GM23338 (cell line): Measurements from ENCODE around the gene INTU. TPM values are rescaled to one million over a fixed set of nuclear protein-coding genes. Genes with fewer than 3 reads are reported as not detected.

Experiments
- ATAC-seq: fragments of 200-7000 bp; cut with Tn5 transposase; 3 replicates; pipeline ENCODE4 v1.9.1; 2020
- DNase-seq: peaks from one replicate; pipeline ENCODE4 v3.0.0-alpha.2; 2015; ENCODE audit warnings: low spot score
- H2AFZ ChIP-seq: fragments of 200-600 bp; sonication (generic); 2 replicates; pipeline ENCODE4 v1.8.0; 2016; ENCODE audit warnings: antibody characterized with exemption, mild to moderate bottlenecking, moderate library complexity
- H3F3A ChIP-seq: fragments of 200-600 bp; sonication (generic); replicated peaks from 2 replicates; pipeline ENCODE4 v1.8.0; 2017; ENCODE audit warnings: antibody characterized with exemption, mixed run types, low read depth
- H3K27ac ChIP-seq: fragments of 200-600 bp; sonication (generic); 2 replicates; pipeline ENCODE4 v1.6.1; 2016; ENCODE audit warnings: low read depth
- H3K27me3 ChIP-seq: fragments of 200-600 bp; sonication (generic); 2 replicates; pipeline ENCODE4 v1.8.0; 2016; ENCODE audit warnings: mild to moderate bottlenecking, mixed run types, moderate library complexity; ENCODE audit not compliant: insufficient read depth
- H3K36me3 ChIP-seq: fragments of 200-600 bp; sonication (generic); 2 replicates; pipeline ENCODE4 v1.8.0; 2016; ENCODE audit warnings: mild to moderate bottlenecking; ENCODE audit not compliant: insufficient read depth
- H3K4me1 ChIP-seq: fragments of 200-600 bp; sonication (generic); 2 replicates; pipeline ENCODE4 v1.8.0; 2016; ENCODE audit warnings: mild to moderate bottlenecking, moderate library complexity; ENCODE audit not compliant: insufficient read depth
- H3K4me2 ChIP-seq: fragments of 200-600 bp; sonication (generic); 2 replicates; pipeline ENCODE4 v1.7.1; 2017; ENCODE audit warnings: mixed run types
- H3K4me3 ChIP-seq: fragments of 200-600 bp; sonication (generic); 2 replicates; pipeline ENCODE4 v1.6.1; 2016; ENCODE audit warnings: mixed run types
- H3K79me2 ChIP-seq: fragments of 200-600 bp; sonication (generic); replicated peaks from 2 replicates; pipeline ENCODE4 v1.8.0; 2017; ENCODE audit warnings: mild to moderate bottlenecking; ENCODE audit not compliant: insufficient read depth
- H3K9me2 ChIP-seq: fragments of 200-600 bp; sonication (generic); 2 replicates; pipeline ENCODE4 v1.8.0; 2017; ENCODE audit not compliant: insufficient read depth
- H4K20me1 ChIP-seq: fragments of 200-600 bp; sonication (generic); replicated peaks from 2 replicates; pipeline ENCODE4 v1.8.0; 2017; ENCODE audit warnings: mild to moderate bottlenecking; ENCODE audit not compliant: insufficient read depth
- H3K27ac Mint-ChIP-seq: 2 replicates; pipeline ENCODE4 v1.8.0; 2020; ENCODE audit warnings: inconsistent platforms, mild to moderate bottlenecking, moderate library complexity, mixed read lengths
- H3K27me3 Mint-ChIP-seq: 3 replicates; pipeline ENCODE4 v1.8.0; 2022; ENCODE audit warnings: low read depth, mild to moderate bottlenecking, moderate library complexity, mixed read lengths, inconsistent platforms; ENCODE audit not compliant: insufficient read depth, poor library complexity
- H3K36me3 Mint-ChIP-seq: 3 replicates; pipeline ENCODE4 v1.8.0; 2021; ENCODE audit warnings: low read depth, mild to moderate bottlenecking, inconsistent platforms, moderate library complexity, mixed read lengths
- H3K4me1 Mint-ChIP-seq: 3 replicates; pipeline ENCODE4 v1.8.0; 2020; ENCODE audit warnings: mild to moderate bottlenecking, inconsistent platforms, mixed read lengths
- H3K4me3 Mint-ChIP-seq: 3 replicates; pipeline ENCODE4 v1.8.0; 2021; ENCODE audit warnings: moderate library complexity, mild to moderate bottlenecking, inconsistent platforms, mixed read lengths
- H3K9me3 Mint-ChIP-seq: 3 replicates; pipeline ENCODE4 v1.8.0; 2020; ENCODE audit warnings: moderate library complexity, mild to moderate bottlenecking, inconsistent platforms, mixed read lengths
- EZH2phosphoT487 ChIP-seq: fragments of 200-600 bp; sonication (generic); IDR thresholded peaks from one replicate; pipeline ENCODE4 v1.8.1; 2018; ENCODE audit warnings: antibody characterized with exemption; ENCODE audit not compliant: unreplicated experiment
- JUNB ChIP-seq: IDR thresholded peaks from one replicate; pipeline ENCODE4 v1.6.1; 2016; ENCODE audit warnings: antibody characterized with exemption; ENCODE audit not compliant: unreplicated experiment
- REST ChIP-seq: IDR thresholded peaks from one replicate; pipeline ENCODE4 v1.6.1; 2018; ENCODE audit warnings: antibody characterized with exemption; ENCODE audit not compliant: unreplicated experiment
- STAT1 ChIP-seq: IDR thresholded peaks from one replicate; pipeline ENCODE4 v1.6.1; 2016; ENCODE audit warnings: antibody characterized with exemption; ENCODE audit not compliant: unreplicated experiment
- ZNF462 ChIP-seq: fragments of 250-450 bp; sonication (Bioruptor Pico); IDR thresholded peaks from 2 replicates; pipeline ENCODE4 v1.5.0; 2020; ENCODE audit warnings: mild to moderate bottlenecking, moderate library complexity
- polyA plus RNA-seq: library from polyadenylated mRNA; unstranded; fragments of >200 nt; fragmentation: Nextera tagmentation; extraction: Ambion mirVana; gene quantifications from 2 replicates; pipeline ENCODE4 v1.2.1, GENCODE V29; 2016
- total RNA-seq: library from RNA; depleted of rRNA; stranded (reverse); fragments of >200 nt; shearing (Covaris generic); gene quantifications from 2 replicates; pipeline ENCODE4 v1.2.3, GENCODE V29; 2014

INTU gene
- total and polyA plus RNA-seq, 2 experiments from 2014 or later, result 10.3 to 16.6 TPM

- Mint-ChIP-seq H3K27ac (no peak overlapping the region), H3K4me1 (0 out of 3 replicates have a peak, but pooled peaks cover 3% of the 10 kb centered on the region), H3K9me3 (no peaks in the 10 kb centered on the region), H3K4me3 (no peak overlapping the region), H3K27me3 (no peaks in the 10 kb centered on the region), H3K36me3 (no peaks in the 10 kb centered on the region; the same call in 2 of the 3 replicates)
- no peaks in the 10 kb centered on the region for H3K4me1 ChIP-seq
- no peak for DNase-seq
- no peak overlapping the region for H3K27ac ChIP-seq
- H3K79me2 ChIP-seq, result no peaks in the 10 kb centered on the region
- no peaks in the 10 kb centered on the region for H3F3A ChIP-seq
- H3K36me3 ChIP-seq, result no peaks in the 10 kb centered on the region
- no peaks in the 10 kb centered on the region for H3K9me2 ChIP-seq
- H3K4me3 ChIP-seq, result no peak overlapping the region
- H4K20me1 ChIP-seq, result no peaks in the 10 kb centered on the region
- no peak overlapping the region for H2AFZ ChIP-seq
- H3K4me2 ChIP-seq, result no peak overlapping the region
- no peak for ATAC-seq
- H3K27me3 ChIP-seq, result no peaks in the 10 kb centered on the region
- TF ChIP-seq STAT1, result no peak
- no peak for TF ChIP-seq JUNB
- no peak for TF ChIP-seq REST
- no peak for TF ChIP-seq EZH2phosphoT487
- TF ChIP-seq ZNF462 (CRISPR knock-in tag), result no peak
These were observed 98.6 kb downstream of the INTU start for GRCh38 chr4:127731406-127731805.
